Measurements from ENCODE around the gene DEDD2.

DNA sequence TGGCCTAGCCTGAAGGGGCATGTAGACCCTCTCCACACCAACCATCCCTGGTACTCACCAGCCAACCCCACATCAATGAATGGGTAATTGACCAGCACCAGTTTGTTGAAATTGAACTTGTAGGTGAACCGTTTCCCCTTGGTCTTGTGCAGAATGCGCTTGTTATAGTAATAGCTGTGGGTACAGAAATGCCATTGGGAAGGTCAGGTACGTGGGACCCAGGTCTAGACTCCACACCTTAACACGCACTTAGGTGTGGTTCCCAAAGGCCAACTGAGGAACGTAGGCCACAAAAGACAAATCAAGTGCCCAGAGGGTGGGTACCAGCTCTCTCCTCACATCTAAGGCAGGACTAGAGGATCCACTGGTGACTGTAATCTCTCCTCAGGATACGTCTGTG, 32.3 kb upstream of the DEDD2 start:
- TF ChIP-seq MAX (IDR thresholded peaks at IDR 0.05; ENCODE audit: insufficient read depth, insufficient read length), result no peak
- no peak for TF ChIP-seq POLR2A (IDR thresholded peaks at IDR 0.05; ENCODE audit: low read depth, low read length)
- TF ChIP-seq POLR2AphosphoS5 (IDR thresholded peaks at IDR 0.05; ENCODE audit: insufficient read depth, low read depth, low read length), result no peak

Measured in endothelial cell of umbilical vein (primary cell).